Hepatocyte (in vitro differentiated cells): ENCODE data around the gene RPTOR.

Experiments
- EZH2 ChIP-seq: fragments of 200-600 bp; sonication (generic); IDR thresholded peaks from 2 replicates; pipeline ENCODE4 v1.6.1; 2016; ENCODE audit warnings: antibody characterized with exemption, mild to moderate bottlenecking, borderline replicate concordance
- EZH2phosphoT487 ChIP-seq: fragments of 200-600 bp; sonication (generic); IDR thresholded peaks from one replicate; pipeline ENCODE4 v1.6.1; 2018; ENCODE audit warnings: antibody characterized with exemption, mild to moderate bottlenecking, low read depth, moderate library complexity; ENCODE audit not compliant: unreplicated experiment, severe bottlenecking
- TF ChIP-seq, protein P1 (sequence below): fragments of 200-600 bp; sonication (generic); IDR thresholded peaks from 2 replicates; pipeline ENCODE4 v1.5.1; 2016; ENCODE audit warnings: antibody characterized with exemption, mild to moderate bottlenecking; ENCODE audit not compliant: poor library complexity

DNA sequence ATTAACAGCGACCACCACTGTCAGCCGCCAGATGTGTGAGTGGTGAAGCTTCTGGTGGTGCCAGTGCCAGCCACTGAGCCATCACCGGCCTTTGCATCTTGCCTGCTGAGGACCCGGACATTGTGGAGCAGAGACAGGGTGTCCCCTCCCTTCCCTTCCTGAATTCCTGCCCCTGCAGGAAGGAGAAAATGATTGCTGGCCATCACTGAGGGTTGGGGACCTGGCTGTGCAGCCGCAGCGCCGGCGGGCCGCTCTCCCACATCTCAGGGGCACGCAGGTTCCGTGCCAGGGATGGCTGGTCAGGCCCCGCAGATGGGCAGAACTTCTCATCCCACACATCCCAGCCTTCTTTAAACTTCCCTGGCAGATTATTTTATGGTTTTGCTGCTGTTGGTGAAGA lies 56.5 kb downstream of the RPTOR start:
- TF ChIP-seq EZH2phosphoT487 (no peak), EZH2 (no peak)
- TF ChIP-seq, protein P1, sequence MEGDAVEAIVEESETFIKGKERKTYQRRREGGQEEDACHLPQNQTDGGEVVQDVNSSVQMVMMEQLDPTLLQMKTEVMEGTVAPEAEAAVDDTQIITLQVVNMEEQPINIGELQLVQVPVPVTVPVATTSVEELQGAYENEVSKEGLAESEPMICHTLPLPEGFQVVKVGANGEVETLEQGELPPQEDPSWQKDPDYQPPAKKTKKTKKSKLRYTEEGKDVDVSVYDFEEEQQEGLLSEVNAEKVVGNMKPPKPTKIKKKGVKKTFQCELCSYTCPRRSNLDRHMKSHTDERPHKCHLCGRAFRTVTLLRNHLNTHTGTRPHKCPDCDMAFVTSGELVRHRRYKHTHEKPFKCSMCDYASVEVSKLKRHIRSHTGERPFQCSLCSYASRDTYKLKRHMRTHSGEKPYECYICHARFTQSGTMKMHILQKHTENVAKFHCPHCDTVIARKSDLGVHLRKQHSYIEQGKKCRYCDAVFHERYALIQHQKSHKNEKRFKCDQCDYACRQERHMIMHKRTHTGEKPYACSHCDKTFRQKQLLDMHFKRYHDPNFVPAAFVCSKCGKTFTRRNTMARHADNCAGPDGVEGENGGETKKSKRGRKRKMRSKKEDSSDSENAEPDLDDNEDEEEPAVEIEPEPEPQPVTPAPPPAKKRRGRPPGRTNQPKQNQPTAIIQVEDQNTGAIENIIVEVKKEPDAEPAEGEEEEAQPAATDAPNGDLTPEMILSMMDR = no peak
